NCI-H2171 treated with DMSO at 0.1 percent for 48 hours (cell line): ENCODE data around the gene LRRC57.

Experiments used
- DNase-seq: peaks from one replicate; lab custom pipeline; 2025; lab: John Stamatoyannopoulos, UW

Gene LRRC57

DNA sequence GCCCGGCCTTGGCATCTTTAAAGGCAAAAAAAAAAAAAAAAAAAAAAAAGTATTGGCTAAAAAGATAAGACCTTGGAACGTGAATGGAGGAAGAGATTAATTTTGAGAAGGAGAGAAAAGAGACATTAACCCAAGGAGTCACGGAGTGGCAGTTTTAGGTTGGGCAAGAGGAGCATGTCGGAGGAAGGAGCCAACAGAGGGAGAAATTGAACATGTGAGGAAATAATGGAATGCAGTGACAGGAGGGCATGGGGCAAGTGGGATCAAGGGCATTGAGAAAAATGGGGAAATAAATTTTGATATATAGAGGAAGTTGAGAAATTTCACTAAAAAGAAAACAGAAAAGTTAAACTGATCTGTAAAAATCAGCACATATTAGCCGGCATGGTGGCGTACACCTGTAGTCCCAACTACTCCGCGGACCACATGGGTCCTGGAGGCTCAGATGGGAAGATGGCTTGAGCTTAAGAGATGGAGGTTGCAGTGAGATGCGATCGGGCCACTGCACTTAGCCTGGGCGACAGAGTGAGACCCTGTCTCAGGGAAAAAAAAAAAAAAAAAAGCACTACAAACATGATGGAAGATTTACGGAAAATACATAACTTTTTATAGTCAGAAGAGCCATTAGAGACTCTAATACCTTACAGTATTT lies 1.3 kb upstream of the LRRC57 start:
- no peak for DNase-seq

- peak; percentile 87 for DNase-seq
These were observed 469 bp upstream of the LRRC57 start for GRCh38 chr15:42549032-42549491.

DNA sequence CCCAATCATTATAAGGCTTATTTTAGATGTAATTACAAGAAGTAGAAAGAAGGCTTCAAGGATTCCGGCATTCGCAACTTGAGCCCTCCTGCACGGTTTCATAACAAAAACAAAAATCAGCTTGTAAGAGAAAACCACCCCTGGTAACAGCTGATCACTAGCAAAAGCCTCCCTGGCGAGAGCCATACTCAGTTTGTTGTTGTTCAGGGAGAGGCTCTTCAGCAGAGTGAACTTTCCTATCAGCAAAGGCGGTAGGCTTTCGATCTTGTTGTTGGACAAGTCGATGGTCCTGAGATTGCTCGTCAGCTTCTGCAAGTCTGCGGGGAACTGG lies 710 bp downstream of the LRRC57 start:
- DNase-seq: peak; percentile 51

DNA sequence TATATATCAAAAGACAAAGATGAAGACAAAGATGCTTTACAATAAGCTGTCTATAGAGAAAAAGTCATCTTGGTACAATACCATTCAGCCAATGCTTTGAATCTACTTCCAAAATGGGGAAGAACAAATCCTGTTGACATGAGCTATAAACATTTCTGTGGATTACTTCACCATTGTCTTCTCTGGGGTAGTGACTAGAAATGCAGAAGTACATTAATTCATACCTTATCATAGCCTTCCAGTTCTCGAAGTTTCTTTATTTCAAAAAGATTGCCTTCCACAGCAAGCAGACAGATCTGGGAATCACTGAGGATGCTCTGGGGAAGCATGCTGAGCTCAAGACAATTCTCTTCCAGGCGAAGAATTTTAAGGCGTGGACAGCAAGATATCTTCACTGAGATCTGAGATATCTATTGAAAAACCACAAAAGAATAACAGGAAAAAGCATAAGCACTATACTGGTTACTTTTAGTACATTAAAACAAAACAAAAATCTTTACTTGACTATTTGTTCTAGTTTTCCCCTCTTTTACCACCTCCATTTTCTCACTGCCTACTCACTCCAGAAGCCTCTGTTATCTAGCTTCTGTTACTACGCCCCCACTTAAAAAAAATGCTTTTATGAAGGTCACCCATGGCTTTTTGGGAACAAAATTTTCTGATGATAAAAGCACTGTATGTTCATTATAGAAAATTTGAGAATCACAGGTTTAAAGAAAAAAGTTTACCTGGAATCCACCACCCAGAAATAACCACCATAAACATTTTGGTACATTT lies 3.6 kb downstream of the LRRC57 start:
- DNase-seq: no peak

DNA sequence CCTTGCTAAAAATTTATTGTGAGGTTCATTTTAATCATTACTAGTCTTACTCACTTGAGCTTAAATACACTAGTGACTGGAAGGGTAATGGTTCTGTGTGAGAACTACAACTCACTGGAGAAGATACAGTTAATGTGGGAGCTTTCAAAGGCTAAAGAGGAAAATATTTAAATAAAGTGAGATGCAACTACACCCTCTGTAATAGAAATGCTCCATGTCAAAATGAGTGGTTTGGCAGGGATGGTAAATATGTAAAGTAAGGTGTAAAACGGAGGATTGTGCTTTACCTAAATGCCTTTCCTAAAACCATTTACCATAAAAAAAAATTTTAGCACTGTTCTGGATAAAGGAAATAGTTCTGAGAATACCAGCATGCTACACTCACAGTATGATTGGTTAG lies 15.3 kb downstream of the LRRC57 start:
- no peak for DNase-seq

- DNase-seq: no peak
These were observed 19.6 kb downstream of the LRRC57 start for GRCh38 chr15:42528970-42529369.

GRCh38 chr15:42523331-42523730 lies 25.3 kb downstream of the LRRC57 start:
- no peak for DNase-seq

GRCh38 chr15:42511007-42511391 lies 37.6 kb downstream of the LRRC57 start:
- DNase-seq: no peak

DNA sequence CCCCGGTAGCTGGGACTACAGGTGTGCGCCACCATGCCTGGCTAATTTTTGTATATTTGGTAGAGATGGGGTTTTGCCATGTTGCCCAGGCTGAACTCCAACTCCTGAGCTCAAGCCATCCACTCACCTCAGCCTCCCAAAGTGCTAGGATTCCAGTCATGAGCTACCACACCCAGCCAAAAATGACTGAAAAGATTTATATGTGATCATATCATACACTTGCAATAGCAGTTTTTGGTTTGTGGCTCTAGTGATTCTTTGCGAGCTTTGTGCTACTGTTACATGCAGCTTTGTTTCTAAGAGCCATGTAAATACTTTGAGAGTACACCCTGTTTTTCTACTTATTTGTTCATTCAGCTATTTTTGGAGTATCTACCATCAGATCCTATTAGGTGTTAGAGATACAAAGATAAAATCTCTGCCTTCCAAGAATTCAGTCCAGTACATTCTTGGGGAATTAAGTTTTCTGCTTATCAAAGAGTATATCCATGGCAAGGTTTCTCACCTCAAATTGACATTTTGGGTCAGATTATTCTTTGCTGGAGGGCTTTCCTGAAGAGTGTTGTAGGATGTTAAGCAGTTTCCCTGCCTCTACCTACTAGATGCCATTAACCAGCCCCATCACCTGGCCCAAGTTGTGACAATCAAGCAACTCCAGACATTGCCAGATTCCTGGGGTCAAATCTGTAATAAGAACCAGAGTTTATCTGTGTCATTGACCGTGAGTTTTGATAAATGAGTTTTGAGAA lies 38.2 kb downstream of the LRRC57 start:
- no peak for DNase-seq

DNA sequence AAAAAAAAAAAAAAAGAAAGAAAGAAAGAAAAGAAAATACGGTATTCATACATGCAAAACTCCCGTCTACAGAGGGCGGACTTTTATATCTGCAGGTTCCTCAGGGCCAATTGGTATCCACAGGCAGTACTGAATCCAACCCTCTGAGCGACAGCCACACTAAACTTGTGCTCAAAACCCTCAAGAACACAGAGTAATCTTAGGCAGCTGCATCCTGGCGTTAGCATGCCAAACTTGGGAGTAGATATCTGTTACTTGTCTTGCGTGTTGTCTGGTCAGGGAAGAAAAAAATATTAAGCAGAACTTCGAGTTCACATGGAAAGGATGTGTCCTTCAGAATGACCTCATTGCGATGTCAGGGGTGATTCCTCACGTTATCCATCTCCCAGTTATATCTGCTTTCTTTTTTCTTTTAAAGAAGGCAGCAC lies 40.3 kb downstream of the LRRC57 start:
- no peak for DNase-seq

GRCh38 chr15:42507514-42507913 lies 41.1 kb downstream of the LRRC57 start:
- DNase-seq: no peak

DNA sequence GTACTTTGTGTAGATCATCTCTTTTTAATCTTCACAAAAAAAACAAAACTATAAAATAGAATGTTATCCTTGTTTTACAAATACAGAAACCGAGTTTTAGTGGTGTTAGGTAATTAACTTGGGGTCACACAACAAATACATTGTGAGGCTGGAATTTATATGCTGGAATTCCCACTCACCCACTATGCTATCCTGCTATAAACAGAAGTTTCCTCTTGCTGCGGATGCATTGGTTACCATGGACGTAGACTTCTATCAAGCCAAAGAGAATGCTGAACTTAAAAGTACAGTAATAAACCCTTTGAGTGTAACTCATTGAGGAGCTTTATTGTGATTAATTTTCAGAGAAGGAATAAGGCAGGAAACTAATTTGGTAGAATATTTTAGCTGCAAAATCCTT lies 44.0 kb downstream of the LRRC57 start:
- no peak for DNase-seq

GRCh38 chr15:42503825-42504224 lies 44.8 kb downstream of the LRRC57 start:
- no peak for DNase-seq

DNA sequence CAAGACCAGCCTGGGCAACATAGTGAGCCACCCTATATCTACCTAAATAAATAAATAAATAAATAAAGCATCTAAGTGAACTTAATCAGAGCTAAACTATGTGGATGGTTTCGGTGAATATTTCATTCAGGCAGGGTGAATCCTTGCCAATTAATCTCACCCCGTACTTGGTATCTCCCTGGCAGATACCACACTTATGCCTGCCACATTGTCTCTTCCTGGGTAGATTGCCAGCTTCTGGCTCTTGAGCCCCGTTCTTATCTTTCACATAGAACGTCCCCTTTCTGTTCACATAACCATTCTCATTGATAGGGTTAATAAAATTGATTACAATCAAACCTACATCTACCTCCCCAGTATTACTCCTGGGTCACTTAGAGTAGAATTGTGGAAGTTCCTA lies 46.1 kb downstream of the LRRC57 start:
- no peak for DNase-seq

GRCh38 chr15:42499858-42500609 lies 48.6 kb downstream of the LRRC57 start:
- DNase-seq: no peak

DNA sequence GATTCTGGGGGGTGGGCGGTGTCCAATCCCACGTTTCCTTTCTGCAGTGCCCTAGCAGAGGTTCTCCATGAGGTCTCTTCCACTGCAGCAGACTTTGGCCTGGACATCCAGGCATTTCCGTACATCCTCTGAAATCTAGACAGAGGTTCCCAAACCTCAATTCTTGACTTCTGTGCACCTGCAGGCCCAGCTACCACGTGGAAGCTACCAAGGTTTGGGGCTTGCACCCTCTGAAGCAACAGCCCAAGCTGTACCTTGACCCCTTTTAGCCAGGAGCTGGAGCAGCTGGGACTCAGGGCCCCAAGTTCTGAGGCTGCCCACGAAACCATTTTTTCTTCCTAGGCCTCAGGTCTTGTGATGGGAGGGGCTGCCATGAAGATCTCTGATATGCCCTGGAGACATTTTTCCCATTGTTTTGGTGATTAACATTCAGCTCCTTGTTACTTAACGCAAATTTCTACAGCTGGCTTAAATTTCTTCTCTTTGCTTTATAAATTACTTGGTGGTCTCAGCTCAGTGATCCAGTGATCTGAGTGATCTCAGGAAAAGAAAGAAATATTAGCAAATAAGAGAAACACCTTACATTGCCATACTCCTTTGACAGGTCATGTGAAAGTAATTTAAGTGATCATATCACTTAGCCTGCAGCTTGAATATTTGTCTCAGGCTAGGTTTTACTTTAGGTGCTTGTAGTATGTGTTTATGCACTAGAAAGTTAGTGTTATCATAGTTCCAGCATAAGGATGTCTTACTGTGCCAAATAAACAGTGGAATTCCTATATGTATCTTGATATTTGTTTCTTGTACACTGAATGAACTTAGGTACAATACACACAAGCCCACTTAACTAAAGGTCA lies 50.2 kb downstream of the LRRC57 start:
- no peak for DNase-seq

GRCh38 chr15:42495361-42496212 lies 53.0 kb downstream of the LRRC57 start, which contains the start of gene SNAP23:
Gene SNAP23 (plus strand): TSS chr15:42495634. CDS start chr15:42511847, 16,213 bp downstream.
- DNase-seq: peak; percentile 81

- peak; percentile 11 for DNase-seq
These were observed 53.6 kb downstream of the LRRC57 start for GRCh38 chr15:42494998-42495360.

- no peak for DNase-seq
These were observed 54.9 kb downstream of the LRRC57 start for GRCh38 chr15:42493679-42494078.

- no peak for DNase-seq
These were observed 56.9 kb downstream of the LRRC57 start for GRCh38 chr15:42491539-42492225.
